ENCODE data around the gene RPS27L. TPM values are rescaled to one million over a fixed set of nuclear protein-coding genes. Genes with fewer than 3 reads are reported as not detected.

RPS27L gene
- total and polyA plus RNA-seq, 9 of the 15 experiments (the other 6 are each of a cell fraction or from before 2014, with no cell fraction given), result 72.2 to 382 (median 116) TPM

- ATAC-seq (peak; percentile 9), FAIRE-seq (no peak), DNase-seq (ENCODE audit: extremely low read depth in 1 of 4, low spot score in 3 of 4) (peak in 1 of 4 experiments; percentile 44)
- peaks cover 14 to 45% of the 10 kb centered on the region in 2 experiments; a peak in 4 of 5 replicates for H3K4me1 ChIP-seq (replicated peaks in 1 of 2; ENCODE audit: control insufficient read depth in 2 of 2, insufficient read depth in 2 of 2, low read length in 2 of 2)
- H3K9ac ChIP-seq (ENCODE audit: insufficient read depth in 1 of 2, low read depth in 2 of 2, low read length in 2 of 2), result peak overlapping the region; percentile 87 to 91
- peaks cover 5% of the 10 kb centered on the region; the same call in 1 of the 2 replicates for H4K20me1 ChIP-seq (replicated peaks; ENCODE audit: control insufficient read depth, insufficient read depth, low read length)
- peak overlapping the region; percentile 64 for H2AFZ ChIP-seq (ENCODE audit: low read depth, low read length)
- peaks cover 58% of the 10 kb centered on the region for H3K79me2 ChIP-seq (ENCODE audit: control insufficient read depth, insufficient read depth, low read length)
- intact Hi-C loops (cut with micrococcal nuclease), result loop anchor here (5.0 kb wide), 2 partner anchors 33 to 87 kb away; partner anchors contain the start of genes APH1B and RPS27L
- peak overlapping the region; percentile 99 for H3K4me2 ChIP-seq (ENCODE audit: insufficient read depth, low read length)
- CTCF ChIA-PET (ENCODE audit: low intra/inter-chr PET ratio), result no interaction called here
- BruUV-seq (replicated peaks), result TSS peak; percentile 37
- peak overlapping the region; percentile 87 for H3K4me3 ChIP-seq
- H3K9me3 ChIP-seq (replicated peaks; ENCODE audit: control insufficient read depth, insufficient read depth, low read depth, low read length), result no peaks in the 10 kb centered on the region
- H3K27ac ChIP-seq (ENCODE audit: extremely low read depth, low read depth, low read length), result peak overlapping the region; percentile 80
- no peaks in the 10 kb centered on the region for H3K9me1 ChIP-seq (ENCODE audit: control insufficient read depth, insufficient read depth, low read length)
- peaks cover 2% of the 10 kb centered on the region; the same call in 2 of the 3 replicates for H3K36me3 ChIP-seq (ENCODE audit: control insufficient read depth, insufficient read depth, low read length)
- in situ Hi-C loops (cut with MboI), result no loop called here
- 0% methylated on average over 8 of the region's 10 CpGs for WGBS (ENCODE audit: insufficient coverage, low coverage, missing lambda C conversion rate)
- POLR2A ChIA-PET, result interaction anchor here (0.6 to 4.7 kb wide), 8 partner anchors 11 to 278 kb away, joined by 3 to 36 read pairs (median 4); no protein-coding TSS in a partner anchor
- H3K27me3 ChIP-seq (ENCODE audit: control insufficient read depth in 2 of 2, insufficient read depth in 2 of 2, low read length in 2 of 2), result no peaks in the 10 kb centered on the region
- TF ChIP-seq FOXK1 (CRISPR knock-in tag; IDR thresholded peaks at IDR 0.05; ENCODE audit: borderline replicate concordance) (no peak), MCM7 (IDR thresholded peaks at IDR 0.05) (0 out of 4 replicates have a peak, but pooled peaks of 1 of the 2 experiments have one; percentile 50), SMAD1 (IDR thresholded peaks at IDR 0.05; ENCODE audit: low read depth, low read length, partially characterized antibody) (no peak), HMG20B (CRISPR knock-in tag; IDR thresholded peaks at IDR 0.05) (no peak), FIP1L1 (IDR thresholded peaks at IDR 0.05; ENCODE audit: low read depth, low read length, poor library complexity, severe bottlenecking) (no peak), STAT6 (CRISPR knock-in tag; IDR thresholded peaks at IDR 0.05) (no peak), CC2D1A (IDR thresholded peaks at IDR 0.05) (0 out of 2 replicates have a peak, but pooled peaks have one; percentile 40), NR2F6 (CRISPR knock-in tag; IDR thresholded peaks at IDR 0.05) (no peak), SRF (CRISPR knock-in tag; IDR thresholded peaks at IDR 0.05) (no peak), PCBP2 (IDR thresholded peaks at IDR 0.05; ENCODE audit: low read depth, low read length, poor library complexity, severe bottlenecking) (no peak), SMARCA5 (IDR thresholded peaks at IDR 0.05) (peak; percentile 84; the same call in 1 of the 2 replicates), KAT8 (IDR thresholded peaks at IDR 0.05; ENCODE audit: low read depth) (no peak), FOXO4 (CRISPR knock-in tag; IDR thresholded peaks at IDR 0.05) (no peak), EZH2 (IDR thresholded peaks at IDR 0.05; ENCODE audit: borderline replicate concordance, low read depth, low read length) (no peak), HOXB6 (CRISPR knock-in tag; IDR thresholded peaks at IDR 0.05; ENCODE audit: borderline replicate concordance) (no peak), ATF1 (CRISPR knock-in tag; IDR thresholded peaks at IDR 0.05) (no peak), ATF1 (tag; IDR thresholded peaks at IDR 0.05) (no peak), HMG20A (CRISPR knock-in tag; conservative IDR thresholded peaks at IDR 0.05) (no peak), EWSR1 (IDR thresholded peaks at IDR 0.05; ENCODE audit: borderline replicate concordance, low read depth, partially characterized antibody) (no peak)
Measured at GRCh38 chr15:63189941-63190768, 32.9 kb upstream of the RPS27L start.

All from K562 (cell line).